Fibroblast of lung (primary cell): Measurements from ENCODE around the gene LIN52.

ENCODE experiments used
- EZH2 ChIP-seq: IDR thresholded peaks from 2 replicates; pipeline ENCODE4 v1.5.1; 2012; ENCODE audit warnings: low read length, control low read depth, mild to moderate bottlenecking; ENCODE audit errors: missing control alignments
- TF ChIP-seq, protein P1 (sequence below), 2 donors: IDR thresholded peaks in 1 of 2; conservative IDR thresholded peaks in 1 of 2; 1 replicate in 1 of 2; 2 replicates in 1 of 2; pipeline ENCODE4 v1.5.1; 2011 to 2012; ENCODE audit warnings: low read length in 2 of 2, control low read depth in 1 of 2, inconsistent platforms in 1 of 2, low read depth in 1 of 2, mild to moderate bottlenecking in 1 of 2

DNA sequence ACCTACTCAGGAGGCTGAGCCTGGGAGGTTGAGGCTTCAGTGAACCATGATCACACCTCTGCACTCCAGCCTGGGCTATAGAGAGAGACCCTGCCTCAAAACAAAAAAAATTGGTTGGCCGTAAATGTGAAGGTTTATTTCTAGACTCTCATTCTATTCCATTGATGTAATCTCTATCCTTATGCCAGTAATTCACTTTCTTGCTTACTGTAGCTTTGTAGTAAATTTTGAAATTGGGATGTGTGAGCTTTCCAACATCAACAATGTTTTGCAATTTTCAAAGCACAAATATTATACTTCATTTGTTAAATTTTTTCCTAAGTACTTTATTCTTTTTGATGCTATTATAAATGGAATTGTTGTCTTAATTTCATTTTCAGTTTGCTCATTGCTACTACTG is 24.6 kb downstream of the LIN52 start:
- TF ChIP-seq, protein P1, sequence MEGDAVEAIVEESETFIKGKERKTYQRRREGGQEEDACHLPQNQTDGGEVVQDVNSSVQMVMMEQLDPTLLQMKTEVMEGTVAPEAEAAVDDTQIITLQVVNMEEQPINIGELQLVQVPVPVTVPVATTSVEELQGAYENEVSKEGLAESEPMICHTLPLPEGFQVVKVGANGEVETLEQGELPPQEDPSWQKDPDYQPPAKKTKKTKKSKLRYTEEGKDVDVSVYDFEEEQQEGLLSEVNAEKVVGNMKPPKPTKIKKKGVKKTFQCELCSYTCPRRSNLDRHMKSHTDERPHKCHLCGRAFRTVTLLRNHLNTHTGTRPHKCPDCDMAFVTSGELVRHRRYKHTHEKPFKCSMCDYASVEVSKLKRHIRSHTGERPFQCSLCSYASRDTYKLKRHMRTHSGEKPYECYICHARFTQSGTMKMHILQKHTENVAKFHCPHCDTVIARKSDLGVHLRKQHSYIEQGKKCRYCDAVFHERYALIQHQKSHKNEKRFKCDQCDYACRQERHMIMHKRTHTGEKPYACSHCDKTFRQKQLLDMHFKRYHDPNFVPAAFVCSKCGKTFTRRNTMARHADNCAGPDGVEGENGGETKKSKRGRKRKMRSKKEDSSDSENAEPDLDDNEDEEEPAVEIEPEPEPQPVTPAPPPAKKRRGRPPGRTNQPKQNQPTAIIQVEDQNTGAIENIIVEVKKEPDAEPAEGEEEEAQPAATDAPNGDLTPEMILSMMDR (conservative IDR thresholded peaks at IDR 0.05 in 1 of 2, IDR thresholded peaks at IDR 0.05 in 1 of 2; ENCODE audit: low read depth in 1 of 2, low read length in 2 of 2), result no peak
- TF ChIP-seq EZH2, result no peak
